ENCODE results near the gene HIBADH.

HIBADH gene

DNA sequence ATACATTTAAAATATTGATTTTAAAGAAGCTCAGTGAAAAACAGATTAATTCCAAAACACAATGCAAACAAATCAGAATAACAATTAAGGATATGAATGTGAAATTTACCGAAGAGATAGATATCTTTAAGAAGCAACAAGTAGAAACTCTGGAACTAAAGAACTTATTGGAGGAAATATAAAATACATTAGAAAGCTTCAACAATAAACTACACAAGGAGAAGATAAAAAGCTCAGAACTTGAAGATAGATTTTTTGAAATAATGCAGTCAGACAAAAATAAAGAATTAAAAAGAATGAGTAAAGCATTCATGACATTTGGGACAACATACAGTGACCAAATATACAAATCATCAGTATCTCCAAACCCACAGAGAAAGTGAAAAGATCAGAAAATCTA lies 43.2 kb downstream of the HIBADH start:
- Histone ChIP-seq H2AFZ (ENCODE audit: low read length) (no peak overlapping the region), H3K4me2 (ENCODE audit: low read depth, low read length, poor library complexity, severe bottlenecking) (no peak overlapping the region), H3K9me3 (ENCODE audit: insufficient read depth, low read depth, low read length) (peaks cover 41% of the 10 kb centered on the region; the same call in 1 of the 2 replicates), H3K9me2 (replicated peaks; ENCODE audit: low read depth, low read length) (no peaks in the 10 kb centered on the region), H3K79me2 (ENCODE audit: insufficient read depth, low read length) (no peaks in the 10 kb centered on the region), H3K36me3 (ENCODE audit: insufficient read depth, low read length) (peaks cover 23% of the 10 kb centered on the region), H3K4me3 (ENCODE audit: low read length, poor library complexity, severe bottlenecking) (no peak overlapping the region), H3K4me1 (ENCODE audit: insufficient read depth, low read length, poor library complexity, severe bottlenecking) (peaks cover 33% of the 10 kb centered on the region), H4K20me1 (ENCODE audit: insufficient read depth, low read length, poor library complexity, severe bottlenecking) (no peaks in the 10 kb centered on the region), H3K9ac (ENCODE audit: low read depth, low read length, poor library complexity, severe bottlenecking) (no peak overlapping the region), H3F3A (ENCODE audit: low read depth) (peaks cover 10% of the 10 kb centered on the region; the same call in 1 of the 2 replicates), H3K27me3 (ENCODE audit: insufficient read depth, low read length, poor library complexity, severe bottlenecking) (no peaks in the 10 kb centered on the region)
- TF ChIP-seq EZH2phosphoT487 (IDR thresholded peaks at IDR 0.05; ENCODE audit: borderline replicate concordance) (no peak), CTCF (conservative IDR thresholded peaks at IDR 0.05; ENCODE audit: low read length) (no peak)

GRCh38 chr7:27617651-27618381 lies 44.9 kb downstream of the HIBADH start:
- Histone ChIP-seq H3K79me2 (ENCODE audit: insufficient read depth, low read length) (no peaks in the 10 kb centered on the region), H3K36me3 (ENCODE audit: insufficient read depth, low read length) (peaks cover 23% of the 10 kb centered on the region), H3K4me1 (ENCODE audit: insufficient read depth, low read length, poor library complexity, severe bottlenecking) (peaks cover 43% of the 10 kb centered on the region), H3F3A (ENCODE audit: low read depth) (peaks cover 13% of the 10 kb centered on the region; the same call in 1 of the 2 replicates), H3K27me3 (ENCODE audit: insufficient read depth, low read length, poor library complexity, severe bottlenecking) (no peaks in the 10 kb centered on the region), H3K9me2 (replicated peaks; ENCODE audit: low read depth, low read length) (no peaks in the 10 kb centered on the region), H3K9me3 (ENCODE audit: insufficient read depth, low read depth, low read length) (peaks cover 37% of the 10 kb centered on the region; the same call in 1 of the 2 replicates), H4K20me1 (ENCODE audit: insufficient read depth, low read length, poor library complexity, severe bottlenecking) (no peaks in the 10 kb centered on the region), H3K9ac (ENCODE audit: low read depth, low read length, poor library complexity, severe bottlenecking) (peak overlapping the region; percentile 40), H2AFZ (ENCODE audit: low read length) (no peak overlapping the region), H3K4me2 (ENCODE audit: low read depth, low read length, poor library complexity, severe bottlenecking) (peak overlapping the region; percentile 77), H3K4me3 (ENCODE audit: low read length, poor library complexity, severe bottlenecking) (peak overlapping the region; percentile 56)
- TF ChIP-seq CTCF (conservative IDR thresholded peaks at IDR 0.05; ENCODE audit: low read length) (no peak), EZH2phosphoT487 (IDR thresholded peaks at IDR 0.05; ENCODE audit: borderline replicate concordance) (no peak)

DNA sequence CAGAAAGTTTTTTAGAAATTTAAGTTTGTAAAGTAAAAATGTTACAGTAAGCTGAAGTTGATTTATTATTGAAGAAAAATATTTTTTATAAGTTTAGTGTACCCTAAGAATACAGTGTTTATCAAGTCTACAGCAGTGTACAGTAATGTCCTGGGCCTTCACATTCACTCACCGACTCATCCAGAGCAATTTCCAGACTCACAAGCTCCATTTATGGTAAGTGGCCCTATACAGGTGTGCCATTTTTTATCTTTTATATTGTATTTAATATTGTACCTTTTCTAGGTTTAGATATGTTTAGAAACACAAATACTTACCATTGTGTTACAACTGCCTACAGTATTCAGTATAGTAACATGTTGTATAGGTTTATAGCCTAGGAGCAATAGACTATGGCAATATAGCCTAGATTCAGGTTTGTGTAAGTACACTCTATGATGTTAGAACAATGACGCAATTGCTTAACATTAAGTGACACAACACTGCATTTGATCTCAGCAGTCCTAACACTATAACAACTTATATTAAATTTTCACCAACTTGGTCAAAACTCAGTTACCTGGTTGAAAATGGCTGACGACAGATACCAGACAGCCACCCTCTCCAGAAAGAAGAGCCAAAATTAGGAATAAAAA lies 45.7 kb downstream of the HIBADH start:
- peaks cover 31% of the 10 kb centered on the region; the same call in 1 of the 2 replicates for H3K9me3 ChIP-seq (ENCODE audit: insufficient read depth, low read depth, low read length)
- peaks cover 13% of the 10 kb centered on the region; the same call in 1 of the 2 replicates for H3F3A ChIP-seq (ENCODE audit: low read depth)
- H3K36me3 ChIP-seq (ENCODE audit: insufficient read depth, low read length), result peaks cover 23% of the 10 kb centered on the region
- TF ChIP-seq CTCF (conservative IDR thresholded peaks at IDR 0.05; ENCODE audit: low read length) (no peak), EZH2phosphoT487 (IDR thresholded peaks at IDR 0.05; ENCODE audit: borderline replicate concordance) (no peak)
- H3K4me1 ChIP-seq (ENCODE audit: insufficient read depth, low read length, poor library complexity, severe bottlenecking), result peaks cover 43% of the 10 kb centered on the region
- H2AFZ ChIP-seq (ENCODE audit: low read length), result no peak overlapping the region
- H3K4me3 ChIP-seq (ENCODE audit: low read length, poor library complexity, severe bottlenecking), result peak overlapping the region; percentile 56
- no peaks in the 10 kb centered on the region for H3K9me2 ChIP-seq (replicated peaks; ENCODE audit: low read depth, low read length)
- no peaks in the 10 kb centered on the region for H4K20me1 ChIP-seq (ENCODE audit: insufficient read depth, low read length, poor library complexity, severe bottlenecking)
- no peaks in the 10 kb centered on the region for H3K27me3 ChIP-seq (ENCODE audit: insufficient read depth, low read length, poor library complexity, severe bottlenecking)
- H3K9ac ChIP-seq (ENCODE audit: low read depth, low read length, poor library complexity, severe bottlenecking), result peak overlapping the region; percentile 26
- no peaks in the 10 kb centered on the region for H3K79me2 ChIP-seq (ENCODE audit: insufficient read depth, low read length)
- H3K4me2 ChIP-seq (ENCODE audit: low read depth, low read length, poor library complexity, severe bottlenecking), result peak overlapping the region; percentile 77

Measured in Loucy (cell line).